Stimulated activated CD4-positive, alpha-beta T cell treated with anti-CD3 and anti-CD28 coated beads, Interleukin-12 subunit alpha, Interleukin-12 subunit beta, amount 100 ng/mL, for 48 hours (primary cell): ENCODE measurements around the gene ACOT9.
"Not testable (repeated sequence)": the region's sequence is repeated elsewhere in the genome, so short reads cannot be mapped to it uniquely, and the experiment has no call there.

Source experiments
- DNase-seq, 3 donors: peaks; one replicate each; pipeline ENCODE4 v3.0.0-alpha.2; 2020; ENCODE audit warnings: low read depth in 2 of 3, low spot score in 1 of 3

ACOT9 gene, protein sequence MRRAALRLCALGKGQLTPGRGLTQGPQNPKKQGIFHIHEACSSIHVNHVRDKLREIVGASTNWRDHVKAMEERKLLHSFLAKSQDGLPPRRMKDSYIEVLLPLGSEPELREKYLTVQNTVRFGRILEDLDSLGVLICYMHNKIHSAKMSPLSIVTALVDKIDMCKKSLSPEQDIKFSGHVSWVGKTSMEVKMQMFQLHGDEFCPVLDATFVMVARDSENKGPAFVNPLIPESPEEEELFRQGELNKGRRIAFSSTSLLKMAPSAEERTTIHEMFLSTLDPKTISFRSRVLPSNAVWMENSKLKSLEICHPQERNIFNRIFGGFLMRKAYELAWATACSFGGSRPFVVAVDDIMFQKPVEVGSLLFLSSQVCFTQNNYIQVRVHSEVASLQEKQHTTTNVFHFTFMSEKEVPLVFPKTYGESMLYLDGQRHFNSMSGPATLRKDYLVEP

DNA sequence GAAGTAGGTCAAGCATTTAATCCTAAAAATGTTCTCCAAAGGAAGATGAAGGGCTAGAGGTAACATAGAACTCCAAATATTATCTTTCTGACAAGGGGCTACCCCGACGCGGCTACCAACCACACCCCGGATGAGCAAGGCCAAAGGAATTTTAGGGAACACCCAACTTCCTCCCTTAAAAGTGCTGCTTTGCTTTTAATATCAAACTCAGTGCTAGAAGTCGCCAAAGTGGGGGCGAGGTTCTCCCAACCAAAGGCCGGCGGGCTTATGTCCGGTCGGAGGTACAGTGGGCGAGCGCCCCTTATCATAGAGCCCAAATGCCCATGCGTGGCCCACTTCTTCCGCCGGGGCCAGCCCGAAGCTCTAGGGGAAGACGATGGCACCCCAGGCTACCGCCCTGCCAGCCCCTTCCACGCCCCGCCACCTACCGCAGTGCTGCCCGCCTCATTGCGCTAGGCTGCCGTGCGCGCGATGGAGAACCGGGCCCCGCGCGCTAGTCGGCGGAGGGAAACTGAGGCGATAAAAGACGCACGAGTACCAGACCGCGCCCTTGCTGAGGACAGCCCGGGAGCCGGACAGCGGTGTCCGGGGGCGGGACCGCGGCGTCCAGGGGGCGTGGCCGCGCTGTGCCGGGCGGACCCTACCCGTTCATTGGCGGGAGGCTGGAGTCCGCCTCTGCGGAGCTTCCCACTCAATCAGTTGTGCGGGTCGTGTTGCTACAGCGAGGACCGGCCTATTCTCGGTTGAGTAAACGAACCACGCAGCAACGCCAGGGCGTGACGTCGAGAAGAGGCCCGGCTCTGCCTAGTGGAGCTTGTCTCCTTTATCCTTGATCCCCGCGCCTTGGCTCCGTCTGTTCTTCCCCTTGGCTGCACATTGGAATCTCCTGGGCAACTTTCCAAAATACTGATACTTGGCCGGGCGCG, at the start of gene ACOT9:
ACOT9 (minus strand) TSS at position 580 of the 926 bp plus-strand sequence; CDS start at position 448, 132 bp downstream.
- DNase-seq, result peak; percentile 51 to 64 (median 61)

DNA sequence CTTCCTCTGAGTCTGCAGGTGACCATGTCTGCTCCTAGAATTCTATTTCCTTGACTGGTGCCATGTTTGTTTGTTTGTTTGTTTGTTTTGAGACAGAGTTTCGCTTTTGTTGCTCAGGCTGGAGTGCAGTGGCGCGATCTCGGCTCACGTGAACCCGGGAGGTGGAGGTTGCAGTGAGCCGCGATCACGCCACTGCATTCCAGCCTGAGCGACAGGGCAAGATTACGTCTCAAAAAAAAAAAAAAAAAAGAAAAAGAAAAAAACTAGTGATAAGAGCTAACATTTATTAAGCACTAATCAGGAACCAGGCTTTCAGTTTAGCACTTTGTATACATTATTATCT, 47.0 kb upstream of the ACOT9 start:
- no peak for DNase-seq

DNA sequence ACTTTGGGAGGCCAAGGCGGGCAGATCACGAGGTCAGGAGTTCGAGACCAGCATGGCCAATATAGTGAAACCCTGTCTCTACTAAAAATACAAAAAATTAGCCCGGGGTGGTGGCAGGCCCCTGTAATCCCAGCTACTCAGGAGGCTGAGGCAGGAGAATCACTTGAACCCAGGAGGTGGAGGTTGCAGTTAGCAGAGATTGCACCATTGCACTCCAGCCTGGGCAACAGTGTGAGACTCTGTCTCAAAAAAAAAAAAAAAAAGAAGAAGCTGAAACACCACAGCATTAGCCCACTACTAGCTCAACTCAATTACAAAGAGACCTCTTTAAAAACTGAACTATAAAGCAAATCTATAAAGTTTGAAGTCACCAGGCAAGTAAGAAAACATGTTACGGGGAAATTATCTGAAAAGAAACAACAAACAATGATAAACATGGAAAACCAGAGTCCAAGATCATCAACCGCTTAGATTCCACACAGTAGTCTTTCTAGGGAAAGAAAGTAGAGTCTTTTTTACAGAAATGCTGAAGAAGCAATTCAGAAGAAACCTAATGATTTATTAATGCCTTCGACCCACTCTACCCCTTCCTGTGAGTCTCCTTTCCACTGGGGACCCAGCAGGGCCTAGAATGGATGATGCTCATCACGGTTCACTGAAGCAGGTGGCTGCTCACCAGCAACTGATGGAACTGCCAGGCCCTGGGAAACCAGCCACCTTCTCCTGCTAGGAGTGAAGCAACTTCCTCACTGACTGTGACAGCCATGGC, 46.5 kb upstream of the ACOT9 start:
- DNase-seq, result no peak

DNA sequence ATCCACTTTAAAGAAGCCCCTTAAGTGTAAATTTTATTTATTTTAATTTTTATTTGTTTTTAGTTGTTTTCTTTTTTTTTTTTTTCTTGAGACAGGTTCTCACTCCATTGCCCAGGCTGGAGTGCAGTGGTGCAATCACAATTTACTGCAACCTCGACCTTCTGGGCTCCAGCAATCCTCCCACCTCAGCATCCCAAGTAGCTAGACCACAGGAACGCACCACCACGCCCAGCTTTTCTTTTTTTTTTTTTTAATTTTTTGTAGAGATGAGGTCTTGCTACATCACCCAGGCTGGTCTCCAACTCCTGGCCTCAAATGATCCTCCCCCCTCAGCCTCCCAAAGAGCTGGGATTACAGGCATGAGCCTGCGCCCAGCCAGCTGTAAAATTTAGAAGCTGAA, 45.9 kb upstream of the ACOT9 start:
- no peak for DNase-seq

DNA sequence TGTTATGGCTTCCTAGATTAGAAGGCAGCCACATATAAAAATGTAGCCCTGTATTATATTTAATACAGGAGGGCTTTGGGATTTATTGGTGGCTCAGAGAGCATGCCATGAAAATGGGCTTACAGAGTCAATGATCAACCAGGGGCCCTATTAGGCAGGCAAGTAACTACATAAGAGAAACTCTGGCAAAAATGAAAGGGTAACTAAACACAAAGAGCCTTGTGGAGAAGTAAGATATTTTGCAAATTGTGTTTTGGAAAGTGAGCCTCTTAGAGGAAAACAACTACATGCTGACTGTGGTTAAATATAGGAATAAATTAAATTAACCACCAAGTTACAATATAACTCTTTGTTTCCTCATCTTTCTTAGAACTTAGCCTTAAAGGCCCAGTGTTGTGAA, 45.4 kb upstream of the ACOT9 start:
- DNase-seq, result no peak

DNA sequence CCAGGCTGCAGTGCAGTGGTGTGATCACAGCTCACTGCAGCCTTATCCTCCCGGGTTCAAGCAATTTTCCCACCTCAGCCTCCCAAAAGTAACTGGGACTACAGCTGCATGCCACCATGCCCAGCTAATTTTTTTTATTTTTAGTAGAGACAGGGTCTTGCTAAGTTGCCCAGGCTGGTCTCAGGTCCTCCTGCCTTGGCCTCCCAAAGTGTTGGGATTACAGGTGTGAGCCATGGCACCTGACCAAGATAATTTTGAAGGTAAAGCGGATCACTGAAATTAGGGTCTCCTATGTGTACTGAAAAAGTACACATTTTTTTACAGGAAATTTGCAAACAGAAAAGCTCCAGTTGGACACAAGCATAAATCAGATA, 44.7 kb upstream of the ACOT9 start:
- no peak for DNase-seq

DNA sequence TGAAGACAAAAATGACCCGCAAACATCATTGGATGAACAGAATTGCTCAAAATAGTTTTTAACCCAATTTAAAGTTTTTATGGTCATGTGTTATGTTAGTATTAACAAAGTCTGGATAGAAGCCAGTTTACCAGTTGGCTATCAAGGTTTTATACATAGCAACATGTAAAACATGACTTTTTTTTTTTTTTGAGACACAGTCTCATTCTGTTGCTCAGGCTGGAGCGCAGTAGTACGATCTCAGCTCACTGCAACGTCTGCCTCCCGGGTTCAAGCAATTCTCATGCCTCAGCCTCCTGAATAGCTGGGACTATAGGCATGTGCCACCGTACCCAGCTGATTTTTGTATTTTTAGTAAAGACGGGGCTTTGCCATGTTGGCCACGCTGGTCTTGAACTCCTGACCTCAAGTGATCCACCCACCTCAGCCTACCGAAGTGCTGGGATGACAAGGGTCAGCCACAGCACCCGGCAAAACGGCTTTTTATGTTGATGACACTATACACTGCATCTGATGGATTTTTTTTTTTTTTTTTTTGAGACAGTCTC, 43.3 kb upstream of the ACOT9 start:
- DNase-seq, result no peak

DNA sequence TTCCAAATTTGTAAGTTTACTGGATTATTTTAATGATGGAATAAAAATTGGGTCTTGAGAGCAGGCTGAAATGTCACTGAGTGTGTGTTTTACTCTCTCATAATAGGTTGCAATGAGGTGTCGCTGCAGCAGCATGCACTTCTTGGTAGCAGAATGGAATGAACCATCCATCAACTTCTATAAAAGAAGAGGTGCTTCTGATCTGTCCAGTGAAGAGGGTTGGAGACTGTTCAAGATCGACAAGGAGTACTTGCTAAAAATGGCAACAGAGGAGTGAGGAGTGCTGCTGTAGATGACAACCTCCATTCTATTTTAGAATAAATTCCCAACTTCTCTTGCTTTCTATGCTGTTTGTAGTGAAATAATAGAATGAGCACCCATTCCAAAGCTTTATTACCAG, 42.5 kb upstream of the ACOT9 start:
- DNase-seq, result no peak

DNA sequence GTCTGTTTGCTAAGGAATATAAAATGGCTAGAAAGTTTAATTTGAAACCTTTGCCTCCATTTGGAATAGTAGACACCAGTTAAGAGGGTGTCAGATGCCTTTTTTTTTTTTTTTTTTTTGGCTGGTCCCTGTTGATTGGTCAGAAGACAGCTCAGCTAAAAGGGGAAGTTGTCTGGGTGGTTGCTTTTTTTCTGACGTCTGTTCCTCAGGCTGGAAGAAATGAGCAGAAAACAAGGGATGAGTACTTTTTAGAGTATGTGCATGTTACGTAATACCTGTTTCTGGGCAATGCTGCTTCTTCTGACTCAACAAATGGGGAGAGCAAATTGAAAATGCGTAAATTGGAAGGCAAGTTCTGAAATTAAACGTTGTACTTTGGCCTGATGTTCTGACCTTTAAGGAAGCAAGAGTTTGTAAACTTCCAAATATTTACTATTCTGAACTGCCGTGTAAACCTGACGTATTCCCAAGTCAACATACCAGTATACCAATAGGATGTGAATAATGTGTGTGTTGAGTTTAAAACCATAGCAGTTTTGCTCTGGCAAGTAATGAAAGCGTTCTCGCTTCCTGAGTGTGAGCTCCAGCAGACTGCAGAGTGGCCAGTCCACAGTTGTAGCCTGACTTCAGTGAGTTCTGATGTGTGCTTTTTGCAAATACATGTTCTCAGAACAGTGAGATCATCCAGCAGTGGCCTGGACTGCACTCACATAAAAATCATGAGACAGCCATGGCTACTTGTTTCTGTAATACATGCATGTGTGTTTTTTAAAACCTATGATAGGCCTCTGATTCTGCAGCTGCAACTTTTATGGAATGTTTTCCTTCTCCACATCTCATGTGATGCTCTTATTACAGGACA, 41.6 kb upstream of the ACOT9 start:
- DNase-seq, result no peak

DNA sequence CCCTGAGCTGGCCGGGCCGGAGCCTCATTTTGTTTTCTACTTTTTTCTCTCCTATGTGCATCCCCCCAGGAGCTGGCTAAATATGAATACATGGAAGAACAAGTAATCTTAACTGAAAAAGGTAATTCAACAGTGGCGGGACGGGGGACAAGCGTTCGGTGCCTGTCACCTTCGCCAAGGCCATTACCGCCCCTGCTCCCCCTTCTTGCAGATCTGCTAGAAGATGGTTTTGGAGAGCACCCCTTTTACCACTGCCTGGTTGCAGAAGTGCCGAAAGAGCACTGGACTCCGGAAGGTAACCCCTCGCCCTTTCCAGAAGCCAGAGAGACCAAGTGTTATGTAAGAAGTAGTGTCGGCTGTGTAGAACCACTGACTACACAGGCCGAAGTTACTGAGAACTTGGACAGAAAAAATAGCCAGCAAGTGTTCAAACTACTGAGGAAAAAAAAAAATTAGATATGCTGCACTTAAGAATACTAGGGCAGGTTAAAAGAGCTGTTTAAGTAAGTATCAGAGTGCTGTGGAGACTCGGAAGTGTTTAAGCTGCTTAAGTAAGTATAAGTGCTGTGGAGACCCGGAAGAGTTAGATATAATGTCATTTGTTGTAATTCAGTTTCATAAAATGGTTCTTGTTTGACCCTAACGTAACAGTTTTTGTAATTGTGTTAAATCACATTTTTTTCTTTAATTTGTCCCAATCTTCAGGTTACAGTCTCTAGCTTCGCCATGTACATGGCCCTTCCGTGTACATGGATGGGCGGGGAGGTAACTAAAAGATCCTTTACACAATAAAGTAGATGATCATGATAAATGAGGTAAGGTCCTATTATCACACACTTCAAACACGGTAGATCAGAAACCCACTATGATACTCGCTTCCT, 40.8 kb upstream of the ACOT9 start:
- DNase-seq, result no peak

DNA sequence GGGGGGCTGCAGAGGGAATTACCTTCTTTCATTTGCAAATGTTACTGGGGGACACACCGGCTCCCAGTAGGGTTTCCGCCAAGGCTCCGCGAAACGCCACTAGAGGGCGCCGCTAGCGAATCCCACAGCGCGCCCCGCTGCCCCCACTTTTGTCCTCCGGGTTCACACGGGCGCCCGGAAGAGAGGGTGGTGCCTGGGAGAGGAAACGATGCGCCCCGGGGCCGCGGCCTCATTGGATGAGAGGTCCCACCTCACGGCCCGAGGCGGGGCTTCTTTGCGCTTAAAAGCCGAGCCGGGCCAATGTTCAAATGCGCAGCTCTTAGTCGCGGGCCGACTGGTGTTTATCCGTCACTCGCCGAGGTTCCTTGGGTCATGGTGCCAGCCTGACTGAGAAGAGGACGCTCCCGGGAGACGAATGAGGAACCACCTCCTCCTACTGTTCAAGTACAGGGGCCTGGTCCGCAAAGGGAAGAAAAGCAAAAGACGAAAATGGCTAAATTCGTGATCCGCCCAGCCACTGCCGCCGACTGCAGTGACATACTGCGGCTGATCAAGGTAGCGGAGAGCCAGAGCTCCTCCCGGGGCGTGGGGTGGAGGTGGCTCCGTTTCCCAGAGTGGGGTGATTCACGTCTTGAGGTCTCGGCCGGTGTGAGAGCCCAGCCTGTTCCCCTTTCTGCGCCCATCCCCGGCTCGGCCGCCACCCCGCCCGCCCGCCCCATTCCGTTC, 40.0 kb upstream of the ACOT9 start, which contains the start of gene SAT1:
SAT1 (plus strand) TSS at position 311 of the 726 bp plus-strand sequence; CDS start at position 490, 179 bp downstream.
- peak; percentile 86 to 92 (median 87) for DNase-seq

DNA sequence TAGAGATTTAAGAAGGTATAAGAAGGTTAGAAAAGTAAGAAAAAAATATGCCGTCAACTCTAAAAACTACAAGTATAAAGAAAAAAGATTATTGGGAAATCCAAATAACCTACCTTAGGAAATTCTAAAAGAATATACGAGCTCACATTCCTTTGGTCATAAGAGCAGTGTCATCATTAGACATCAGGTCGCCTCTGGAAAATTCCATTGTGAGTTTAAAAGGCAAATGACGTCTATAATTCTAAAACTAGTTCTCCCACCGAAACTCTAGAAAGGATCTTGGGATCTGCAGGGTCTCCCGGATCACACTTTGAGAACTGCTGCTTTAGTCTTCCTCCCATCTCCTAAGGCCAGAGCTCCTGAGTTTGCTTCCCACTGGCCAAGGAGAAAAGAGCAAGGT, 39.4 kb upstream of the ACOT9 start:
- no peak for DNase-seq

DNA sequence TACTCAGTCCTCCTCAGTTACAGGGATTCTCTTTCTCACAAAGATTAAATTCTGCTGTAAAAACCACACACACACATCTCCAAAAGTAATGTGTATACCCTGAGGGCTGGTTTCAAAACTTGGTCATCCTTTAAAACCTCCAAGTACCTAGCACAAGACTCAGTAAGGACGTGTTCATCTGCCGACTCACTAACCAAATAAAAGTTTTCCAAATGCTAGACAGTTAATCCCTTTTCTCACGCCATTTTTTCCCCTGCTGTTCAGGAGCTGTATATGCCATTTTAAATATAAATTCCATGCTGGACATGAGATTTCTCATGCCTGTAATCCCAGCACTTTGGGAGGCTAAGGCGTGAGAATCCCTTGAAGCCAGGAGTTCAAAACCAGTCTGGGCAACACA, 35.9 kb upstream of the ACOT9 start:
- DNase-seq, result no peak

DNA sequence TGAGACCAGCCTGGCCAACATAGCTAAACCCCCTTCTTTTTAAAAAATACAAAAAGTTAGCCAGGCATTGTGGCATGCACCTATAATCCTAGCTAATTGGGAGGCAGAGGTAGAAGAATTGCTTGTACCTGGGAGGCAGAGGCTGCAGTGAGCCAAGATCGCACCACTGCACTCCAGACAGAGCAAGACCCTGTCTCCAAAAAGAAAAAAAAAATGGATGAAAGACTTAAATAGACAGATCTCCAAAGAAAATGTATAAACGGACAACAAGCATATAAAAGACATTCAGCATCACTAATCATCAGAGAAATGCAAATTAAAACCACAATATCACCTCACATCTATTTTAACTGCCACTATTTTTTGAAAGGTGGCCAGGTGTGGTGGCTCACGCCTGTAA, 33.3 kb upstream of the ACOT9 start:
- DNase-seq, result no peak

DNA sequence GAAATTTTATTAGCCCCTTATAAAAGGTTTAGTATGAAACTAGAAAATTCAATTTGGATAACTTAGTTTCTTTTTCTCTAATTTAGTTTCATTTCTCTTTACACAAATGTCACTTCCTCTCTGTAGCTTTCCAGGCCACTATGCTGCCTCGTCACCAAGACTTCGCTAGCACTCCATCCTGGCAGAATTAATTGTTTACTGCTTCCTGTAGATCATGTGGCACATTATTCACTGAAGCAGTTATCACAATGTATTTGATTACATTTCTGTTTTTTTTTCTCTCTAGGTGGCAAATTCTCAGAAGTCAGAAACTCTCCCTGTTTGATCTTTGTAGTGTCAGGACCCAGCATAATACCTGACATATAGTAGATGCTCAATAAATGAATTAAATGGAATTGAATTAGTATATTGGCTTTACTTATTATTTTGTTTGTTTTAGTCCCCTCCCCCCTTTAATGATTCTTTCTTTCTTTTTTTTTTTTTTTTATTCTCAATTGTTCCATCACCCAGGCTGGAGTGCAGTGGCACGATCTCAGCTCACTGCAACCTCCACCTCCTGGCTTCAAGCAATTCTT, 30.6 kb upstream of the ACOT9 start:
- no peak for DNase-seq

DNA sequence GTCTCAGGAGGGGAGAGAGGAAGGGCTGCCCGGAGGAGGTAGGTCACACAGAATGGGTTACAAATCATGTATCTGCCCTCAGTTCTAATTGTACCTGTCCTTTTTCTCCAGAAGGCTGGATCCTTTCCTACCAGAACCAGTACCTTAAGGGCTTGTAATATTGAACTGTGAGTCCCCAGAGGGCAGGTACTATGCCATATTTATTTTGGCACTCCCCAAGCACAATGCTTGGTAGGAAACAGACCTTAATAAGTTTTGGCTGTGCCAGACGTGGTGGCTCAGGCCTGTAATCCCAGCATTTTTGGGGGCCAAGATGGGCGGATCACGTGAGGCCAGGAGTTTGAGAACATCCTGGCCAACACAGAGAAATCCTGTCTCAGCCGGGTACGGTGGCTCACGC, 28.0 kb upstream of the ACOT9 start:
- DNase-seq, result not testable (repeated sequence)

DNA sequence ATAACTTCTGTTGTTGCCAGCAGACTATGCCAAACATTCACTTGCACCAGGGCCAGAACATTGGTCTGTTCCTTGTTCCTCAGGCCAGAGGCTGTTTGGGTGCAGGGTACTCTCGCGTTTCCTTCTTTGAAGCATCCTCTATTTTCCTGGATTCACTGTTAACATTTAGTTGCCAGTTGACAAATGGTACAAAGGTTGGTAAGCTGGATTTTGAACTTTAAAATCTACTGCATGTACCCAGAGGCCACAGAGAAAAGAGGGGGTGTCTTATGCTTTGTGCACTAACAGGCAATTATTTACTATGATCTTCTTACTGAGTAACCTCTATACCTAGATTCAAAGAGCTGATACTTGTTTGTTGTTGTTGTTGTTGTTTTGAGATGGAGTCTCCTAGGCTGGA, 27.1 kb upstream of the ACOT9 start:
- DNase-seq, result no peak
